NOMO-1 (cell line): Measurements from ENCODE around the gene OR2Z1.
"Not testable (repeated sequence)": the region's sequence is repeated elsewhere in the genome, so short reads cannot be mapped to it uniquely, and the experiment has no call there.

Experiments
- DNase-seq, 2 experiments: peaks; one replicate each; lab custom pipeline; 2025; ENCODE audit not compliant: unreplicated experiment in 2 of 2; lab: John Stamatoyannopoulos, UW

Gene OR2Z1

DNA sequence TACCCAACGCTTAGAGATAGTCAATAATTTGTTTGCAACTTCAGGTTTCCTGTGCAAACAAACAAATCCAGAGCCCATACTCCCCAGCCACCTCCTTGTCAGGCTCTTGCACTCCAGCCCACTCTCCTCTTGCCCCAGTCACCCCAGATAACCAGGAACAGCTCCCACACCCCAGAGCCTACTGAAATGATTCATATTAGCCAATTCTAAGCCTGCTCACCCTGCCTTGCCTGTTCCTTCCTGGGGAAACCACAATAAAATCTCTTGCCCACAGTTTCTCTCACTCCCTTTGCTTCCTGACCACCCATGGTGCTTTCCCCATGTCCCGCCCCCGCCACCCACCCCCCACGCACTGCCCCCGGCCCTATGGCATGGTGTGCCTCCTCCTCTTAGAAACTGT, 19.1 kb upstream of the OR2Z1 start:
- DNase-seq = no peak

DNA sequence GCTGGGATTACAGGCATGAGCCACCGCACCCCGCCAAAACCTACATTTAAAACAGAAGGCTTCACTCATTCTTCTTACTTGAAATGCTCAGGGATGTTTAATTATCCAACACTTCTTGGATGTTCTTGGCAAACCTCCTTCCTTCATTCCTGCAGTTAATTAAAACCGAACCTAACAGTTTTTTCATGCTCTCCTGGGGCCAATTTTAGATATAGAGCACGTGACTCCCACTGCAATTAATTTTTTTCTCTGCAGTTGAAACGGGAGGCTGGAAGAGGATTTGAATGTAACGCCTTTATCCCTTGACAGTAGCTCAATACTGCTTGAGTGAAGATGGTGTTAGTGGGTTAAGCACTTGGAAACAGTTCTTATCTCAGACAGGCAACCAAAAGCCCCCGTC, 18.2 kb upstream of the OR2Z1 start:
- DNase-seq = no peak

DNA sequence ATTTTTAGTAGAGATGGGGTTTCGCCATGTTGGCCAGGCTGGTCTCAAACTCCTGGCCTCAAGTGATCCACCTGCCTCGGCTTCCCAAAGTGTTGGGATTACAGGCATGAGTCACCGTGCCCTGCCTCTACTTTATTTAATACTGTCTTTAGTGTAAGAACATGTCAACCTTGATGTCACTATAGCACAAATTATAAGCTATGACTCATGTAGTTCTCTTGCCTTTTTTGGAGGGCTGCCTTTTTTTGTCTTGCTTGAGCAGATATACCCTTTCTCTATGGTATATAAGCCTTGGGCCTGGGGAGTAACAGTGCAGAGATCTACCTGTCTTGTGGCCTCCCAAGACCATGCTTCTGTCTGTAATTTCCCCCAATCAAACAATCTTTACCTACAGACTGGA, 16.1 kb upstream of the OR2Z1 start:
- not testable (repeated sequence) for DNase-seq

DNA sequence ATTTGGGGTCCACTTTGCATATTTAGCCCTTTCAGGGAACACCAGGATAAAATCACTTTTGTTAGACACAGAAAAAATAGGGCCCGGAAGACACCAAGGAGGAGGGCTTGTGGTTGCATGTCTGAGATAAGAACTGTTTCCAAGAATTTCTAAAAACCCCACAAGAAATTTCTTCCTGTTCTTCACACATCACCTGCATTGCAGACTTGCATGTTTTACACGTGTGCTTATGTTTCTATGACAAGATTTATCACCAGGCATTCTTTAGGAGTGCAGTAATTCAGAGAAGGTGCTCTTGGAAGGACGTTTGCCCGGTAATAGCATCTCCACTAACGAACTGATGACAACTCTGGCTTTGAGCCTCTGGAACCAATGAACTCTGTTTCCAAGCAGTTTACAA, 15.7 kb upstream of the OR2Z1 start:
- DNase-seq = no peak

DNA sequence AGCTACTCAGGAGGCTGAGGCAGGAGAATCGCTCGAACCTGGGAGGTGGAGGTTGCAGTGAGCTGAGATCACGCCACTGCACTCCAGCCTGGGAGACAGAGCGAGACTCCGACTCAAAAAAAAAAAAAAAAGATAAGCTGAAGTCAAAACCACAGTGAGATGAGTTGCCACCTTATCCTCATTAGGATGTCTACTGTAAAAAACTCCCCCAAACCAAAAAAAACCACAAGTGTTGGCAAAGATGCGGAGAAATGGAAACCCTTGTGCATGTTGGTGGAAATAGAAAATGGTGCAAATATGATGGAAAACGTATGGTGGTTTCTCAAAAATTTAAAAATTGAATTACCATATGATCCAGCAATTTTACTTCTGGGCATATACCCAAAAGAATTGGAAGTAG, 11.1 kb upstream of the OR2Z1 start:
- DNase-seq = not testable (repeated sequence)

DNA sequence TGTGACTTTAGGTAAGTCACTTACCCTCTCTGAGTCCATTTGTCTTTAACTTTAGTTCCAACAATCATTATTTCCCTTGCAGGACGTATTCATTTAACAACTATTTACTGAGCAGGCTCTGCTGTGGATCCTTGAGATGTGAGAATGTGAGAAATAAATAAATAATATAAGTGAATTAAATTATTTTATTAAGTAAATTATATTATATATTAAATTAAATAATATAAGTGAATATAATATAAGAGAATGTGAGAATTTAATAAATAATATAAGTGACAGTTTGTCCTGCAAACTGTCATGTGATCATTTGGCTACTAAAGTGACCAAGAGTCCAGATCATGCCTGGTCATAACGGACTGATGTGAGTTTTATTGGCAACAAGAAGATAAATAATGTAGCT, 598 bp downstream of the OR2Z1 start:
- DNase-seq = no peak

DNA sequence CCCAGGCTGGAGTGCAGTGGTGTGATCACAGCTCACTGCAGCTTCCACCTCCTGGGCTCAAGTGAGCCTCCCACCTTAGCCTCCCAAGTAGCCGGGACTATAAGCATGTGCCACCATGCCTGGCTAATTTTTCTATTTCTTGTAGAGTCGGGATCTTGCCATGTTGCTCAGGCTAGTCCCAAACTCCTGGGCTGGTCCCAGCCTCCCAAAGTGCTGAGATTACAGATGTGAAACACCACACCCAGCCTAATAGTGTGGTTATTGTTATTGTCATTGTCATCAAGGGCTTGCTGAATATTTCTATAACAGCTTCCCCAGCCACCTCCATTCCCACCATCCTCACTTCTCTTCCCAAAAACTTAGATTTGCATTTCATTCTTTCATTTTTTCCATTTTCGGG, 2.8 kb downstream of the OR2Z1 start:
- no peak for DNase-seq

DNA sequence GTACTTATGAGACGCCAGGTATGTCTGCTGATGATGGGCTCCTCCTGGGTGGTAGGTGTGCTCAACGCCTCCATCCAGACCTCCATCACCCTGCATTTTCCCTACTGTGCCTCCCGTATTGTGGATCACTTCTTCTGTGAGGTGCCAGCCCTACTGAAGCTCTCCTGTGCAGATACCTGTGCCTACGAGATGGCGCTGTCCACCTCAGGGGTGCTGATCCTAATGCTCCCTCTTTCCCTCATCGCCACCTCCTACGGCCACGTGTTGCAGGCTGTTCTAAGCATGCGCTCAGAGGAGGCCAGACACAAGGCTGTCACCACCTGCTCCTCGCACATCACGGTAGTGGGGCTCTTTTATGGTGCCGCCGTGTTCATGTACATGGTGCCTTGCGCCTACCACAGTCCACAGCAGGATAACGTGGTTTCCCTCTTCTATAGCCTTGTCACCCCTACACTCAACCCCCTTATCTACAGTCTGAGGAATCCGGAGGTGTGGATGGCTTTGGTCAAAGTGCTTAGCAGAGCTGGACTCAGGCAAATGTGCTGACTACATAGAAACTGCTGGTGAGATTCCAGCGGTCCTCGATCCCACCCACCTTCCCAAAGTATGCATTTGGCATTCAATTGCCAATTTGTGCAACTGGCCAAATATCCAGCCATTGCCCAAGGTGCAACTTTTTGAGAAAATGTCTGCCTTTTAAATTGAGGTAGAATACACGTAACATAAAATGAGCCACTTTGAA, 10.2 kb downstream of the OR2Z1 start:
- DNase-seq = no peak

DNA sequence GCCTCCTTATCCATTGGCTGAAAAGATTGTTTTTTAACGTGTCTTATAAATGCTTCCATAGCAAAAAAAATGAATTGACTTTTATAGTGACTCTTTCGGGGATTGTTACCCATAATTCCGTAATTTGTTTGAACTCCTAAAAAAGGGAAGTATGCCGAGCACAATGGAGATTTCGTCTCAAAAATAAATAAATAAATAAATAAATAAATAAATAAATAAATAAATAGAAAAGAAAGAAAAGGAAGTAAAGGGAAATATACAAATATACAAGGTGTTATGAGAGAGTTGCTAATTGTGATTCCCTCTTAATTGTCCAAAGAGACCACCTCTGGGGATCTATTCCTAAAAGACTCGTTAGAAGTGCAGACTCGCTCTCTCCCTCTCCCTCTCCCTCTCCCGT, 16.9 kb downstream of the OR2Z1 start:
- no peak for DNase-seq

DNA sequence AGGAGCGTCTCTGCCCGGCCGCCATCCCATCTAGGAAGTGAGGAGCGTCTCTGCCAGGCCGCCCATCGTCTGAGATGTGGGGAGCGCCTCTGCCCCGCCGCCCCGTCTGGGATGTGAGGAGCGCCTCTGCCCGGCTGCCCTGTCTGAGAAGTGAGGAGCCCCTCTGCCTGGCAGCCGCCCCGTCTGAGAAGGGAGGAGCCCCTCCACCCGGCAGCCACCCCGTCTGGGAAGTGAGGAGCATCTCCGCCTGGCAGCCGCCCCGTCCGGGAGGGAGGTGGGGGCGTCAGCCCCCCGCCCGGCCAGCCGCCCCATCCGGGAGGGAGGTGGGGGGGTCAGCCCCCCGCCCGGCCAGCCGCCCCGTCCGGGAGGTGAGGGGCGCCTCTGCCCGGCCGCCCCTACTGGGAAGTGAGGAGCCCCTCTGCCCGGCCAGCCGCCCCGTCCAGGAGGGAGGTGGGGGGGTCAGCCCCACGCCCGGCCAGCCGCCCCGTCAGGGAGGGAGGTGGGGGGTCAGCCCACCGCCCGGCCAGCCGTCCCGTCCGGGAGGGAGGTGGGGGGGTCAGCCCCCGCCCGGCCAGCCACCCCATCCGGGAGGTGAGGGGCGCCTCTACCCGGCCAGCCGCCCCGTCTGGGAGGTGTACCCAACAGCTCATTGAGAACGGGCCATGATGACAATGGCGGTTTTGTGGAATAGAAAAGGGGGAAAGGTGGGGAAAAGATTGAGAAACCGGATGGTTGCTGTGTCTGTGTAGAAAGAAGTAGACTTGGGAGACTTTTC, 18.0 kb downstream of the OR2Z1 start:
- DNase-seq = not testable (repeated sequence)

DNA sequence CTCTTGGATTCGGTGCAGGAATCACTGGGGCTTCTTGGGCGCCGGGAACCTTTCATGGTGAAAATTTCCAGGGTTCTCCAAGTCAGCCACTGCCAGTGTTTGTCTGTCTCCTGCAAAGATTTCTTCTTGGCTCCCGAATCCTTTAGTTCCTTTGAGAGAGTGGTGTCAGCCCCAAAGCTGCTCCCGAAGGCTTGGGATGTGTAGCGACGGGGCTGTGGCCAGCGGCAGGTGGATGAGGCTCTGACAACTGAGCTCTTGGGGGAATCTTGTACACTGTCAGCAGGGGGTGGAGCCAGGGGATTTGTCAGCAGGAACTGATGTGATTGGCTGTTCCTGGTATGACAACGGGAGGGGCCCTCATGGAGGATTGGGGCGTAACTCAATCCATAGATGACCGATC, 45.8 kb downstream of the OR2Z1 start:
- DNase-seq = not testable (repeated sequence)

DNA sequence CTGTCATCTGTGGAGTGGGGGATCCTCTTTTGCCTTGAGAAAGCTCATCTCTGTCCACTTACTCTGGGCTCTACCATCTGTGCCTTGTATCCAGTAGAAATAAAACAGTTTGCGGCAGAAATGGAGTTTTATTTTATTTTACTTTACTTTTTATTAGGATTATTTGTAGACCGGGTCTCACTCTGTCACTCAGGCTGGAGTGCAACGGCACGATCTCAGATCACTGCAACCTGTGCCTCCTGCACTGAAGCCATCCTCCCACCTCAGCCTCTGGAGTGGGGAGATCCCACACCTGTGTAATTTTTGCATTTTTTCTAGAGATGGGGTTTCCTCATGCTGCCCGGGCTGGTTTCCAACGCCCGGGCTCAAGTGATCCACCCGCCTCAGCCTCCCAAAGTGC, 47.8 kb downstream of the OR2Z1 start:
- not testable (repeated sequence) for DNase-seq

DNA sequence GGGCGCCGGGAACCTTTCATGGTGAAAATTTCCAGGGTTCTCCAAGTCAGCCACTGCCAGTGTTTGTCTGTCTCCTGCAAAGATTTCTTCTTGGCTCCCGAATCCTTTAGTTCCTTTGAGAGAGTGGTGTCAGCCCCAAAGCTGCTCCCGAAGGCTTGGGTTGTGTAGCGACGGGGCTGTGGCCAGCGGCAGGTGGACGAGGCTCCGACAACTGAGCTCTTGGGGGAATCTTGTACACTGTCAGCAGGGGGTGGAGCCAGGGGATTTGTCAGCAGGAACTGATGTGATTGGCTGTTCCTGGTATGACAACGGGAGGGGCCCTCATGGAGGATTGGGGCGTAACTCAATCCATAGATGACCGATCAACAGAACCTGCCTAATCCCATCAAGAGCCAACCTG, 52.2 kb downstream of the OR2Z1 start:
- not testable (repeated sequence) for DNase-seq
